NB4 (cell line): ENCODE measurements around the gene C16orf46.

Experiments used
- CTCF ChIP-seq: IDR thresholded peaks from one replicate; pipeline ENCODE4 v1.5.1; 2012; ENCODE audit warnings: low read depth, low read length
- MAX ChIP-seq: IDR thresholded peaks from 2 replicates; pipeline ENCODE4 v1.6.1; 2011; ENCODE audit warnings: low read depth, low read length

GRCh38 chr16:81121474-81121990 lies 44.5 kb upstream of the C16orf46 start:
- TF ChIP-seq CTCF (no peak), MAX (no peak)
